HTR-8/SVneo (cell line): ENCODE measurements around the gene EGFR.
"Not testable (repeated sequence)": the region's sequence is repeated elsewhere in the genome, so short reads cannot be mapped to it uniquely, and the experiment has no call there.

Experiments
- DNase-seq: peaks from one replicate; pipeline ENCODE4 v3.0.0; 2011; ENCODE audit warnings: low spot score, mixed read lengths; ENCODE audit not compliant: insufficient read length
- FAIRE-seq: peaks from 2 replicates; lab custom pipeline; 2011; peaks lifted over from hg19 to GRCh38; lab: Jason Lieb, UNC

The EGFR gene

DNA sequence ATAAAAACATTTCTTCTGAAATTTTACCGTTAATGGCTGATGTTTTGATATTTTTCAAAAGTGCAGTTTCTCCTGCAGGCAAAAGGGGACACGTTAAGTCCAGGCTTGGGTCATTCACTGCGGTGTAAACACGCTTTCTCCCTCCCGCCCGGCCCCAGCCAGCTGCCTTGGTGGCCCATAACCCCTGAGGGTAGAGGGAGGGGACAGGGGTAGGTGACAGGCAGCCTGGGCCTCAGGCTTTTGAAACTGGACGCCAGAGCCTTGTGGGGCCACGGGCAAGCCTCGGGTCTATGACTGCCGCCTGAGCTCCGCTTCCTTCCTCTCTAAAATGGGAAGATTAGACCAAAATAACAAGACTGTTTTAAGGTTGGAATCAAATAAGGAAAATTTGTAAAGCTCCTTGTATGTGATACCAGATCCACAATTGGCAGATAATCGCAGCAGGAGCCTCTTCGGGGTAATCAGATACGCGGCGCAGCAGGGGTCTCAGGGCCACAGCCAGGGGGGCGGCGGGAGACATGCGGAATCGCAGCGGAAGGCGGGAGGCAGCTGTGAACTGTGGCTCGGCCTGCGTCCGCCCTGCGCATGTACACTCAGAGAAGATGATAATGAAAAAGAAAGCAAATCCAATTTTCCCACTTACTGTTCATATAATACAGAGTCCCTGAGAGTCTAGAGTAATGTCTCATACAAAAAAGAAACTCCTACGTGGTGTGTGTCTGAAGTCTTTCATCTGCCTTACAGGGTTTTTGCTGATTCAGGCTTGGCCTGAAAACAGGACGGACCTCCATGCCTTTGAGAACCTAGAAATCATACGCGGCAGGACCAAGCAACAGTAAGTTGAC, 138.3 kb downstream of the EGFR start:
- FAIRE-seq, result no peak
- no peak for DNase-seq

DNA sequence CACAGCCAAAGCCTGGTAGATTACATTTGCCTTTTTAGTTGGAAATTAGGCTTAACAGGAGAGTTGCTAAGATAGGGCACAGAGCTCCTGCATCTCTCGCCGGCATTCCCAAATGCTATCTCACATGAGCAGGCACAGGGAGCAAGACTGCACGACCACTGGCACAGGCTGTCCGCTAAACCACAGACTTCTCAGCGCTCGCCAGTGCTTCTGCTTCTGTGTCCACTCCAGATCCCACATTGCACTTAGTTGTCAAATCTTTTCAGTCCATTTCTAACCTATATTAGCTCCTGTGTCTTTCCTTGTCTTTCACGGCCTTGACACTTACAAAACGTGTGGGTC, 138.9 kb downstream of the EGFR start:
- DNase-seq, result no peak
- FAIRE-seq, result no peak

DNA sequence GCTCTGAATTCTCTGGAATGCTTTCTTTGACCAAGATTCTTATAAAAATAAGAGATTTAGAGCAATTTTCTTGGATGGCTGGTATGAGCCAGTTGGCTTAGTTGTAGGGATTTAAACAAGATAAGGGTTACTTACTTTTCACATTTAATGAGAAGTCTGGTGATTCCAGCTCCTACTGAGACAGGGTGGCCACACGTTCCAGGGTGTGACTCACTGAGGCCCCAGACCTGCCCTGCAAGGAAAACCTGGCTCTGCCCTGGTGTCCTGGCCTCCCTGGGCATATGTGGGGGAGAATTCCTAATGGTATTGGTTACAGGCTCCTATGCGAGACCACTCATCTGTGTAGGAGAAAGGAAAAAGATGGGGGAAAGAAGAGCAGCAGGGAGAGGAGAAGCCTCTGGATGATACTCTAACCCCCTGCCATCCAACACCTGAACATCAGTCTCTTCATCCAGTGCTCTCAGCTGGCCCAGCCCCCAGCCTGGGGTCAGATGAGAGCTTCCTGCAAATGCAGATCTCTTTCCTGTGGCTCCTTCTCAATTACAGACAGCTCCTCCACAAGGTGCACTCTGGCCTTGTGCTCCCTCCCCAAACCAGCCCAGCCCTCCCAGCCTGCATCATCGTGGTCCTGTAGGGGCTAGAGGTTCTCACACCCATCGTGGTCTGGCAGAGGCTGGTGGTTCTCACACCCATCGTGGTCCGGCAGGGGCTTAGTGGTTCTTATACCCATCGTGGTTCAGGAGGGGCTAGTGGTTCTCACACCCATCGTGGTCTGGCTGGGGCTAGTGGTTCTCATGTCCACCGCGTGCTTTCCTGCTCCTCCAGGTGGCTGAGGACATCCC, 139.9 kb downstream of the EGFR start:
- no peak for FAIRE-seq
- no peak for DNase-seq

DNA sequence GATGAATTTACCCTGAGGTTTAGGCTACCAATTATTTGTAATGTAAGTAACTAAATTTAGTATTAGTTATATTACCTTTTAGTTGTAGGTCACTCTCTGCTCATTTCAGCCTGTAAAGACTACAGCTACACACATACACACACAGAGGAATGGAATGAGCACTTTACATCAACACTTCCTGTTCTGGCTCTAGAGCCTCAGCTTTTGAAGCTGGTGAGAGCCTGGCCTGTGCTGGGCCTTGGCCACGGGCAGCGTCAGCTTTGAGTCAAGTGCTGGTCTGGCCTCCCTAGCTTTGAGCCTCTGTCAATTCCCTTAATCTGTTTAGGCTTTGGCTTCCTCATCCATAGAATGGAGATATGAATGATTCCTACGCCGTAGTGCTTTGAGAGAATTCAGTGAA, 141.7 kb downstream of the EGFR start:
- no peak for DNase-seq
- no peak for FAIRE-seq

DNA sequence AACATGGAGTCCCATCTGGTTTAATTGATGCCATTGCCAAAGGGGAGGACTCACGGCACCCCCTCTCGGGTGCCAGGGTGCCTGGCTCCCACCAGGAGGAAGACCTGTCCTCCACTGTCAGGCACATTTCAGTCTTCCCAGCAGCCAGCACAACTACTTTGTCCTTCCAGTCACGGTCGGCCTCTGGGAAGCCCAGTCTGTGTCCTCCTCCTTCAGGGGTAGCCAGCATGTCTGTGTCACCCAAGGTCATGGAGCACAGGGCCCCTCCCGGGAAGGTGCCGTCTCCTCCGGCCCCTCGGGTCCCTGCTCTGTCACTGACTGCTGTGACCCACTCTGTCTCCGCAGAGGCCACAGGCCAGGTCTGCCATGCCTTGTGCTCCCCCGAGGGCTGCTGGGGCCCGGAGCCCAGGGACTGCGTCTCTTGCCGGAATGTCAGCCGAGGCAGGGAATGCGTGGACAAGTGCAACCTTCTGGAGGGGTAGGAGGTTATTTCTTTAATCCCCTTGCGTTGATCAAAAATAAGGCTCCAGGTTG, 142.4 kb downstream of the EGFR start:
- FAIRE-seq (no peak), DNase-seq (no peak)

DNA sequence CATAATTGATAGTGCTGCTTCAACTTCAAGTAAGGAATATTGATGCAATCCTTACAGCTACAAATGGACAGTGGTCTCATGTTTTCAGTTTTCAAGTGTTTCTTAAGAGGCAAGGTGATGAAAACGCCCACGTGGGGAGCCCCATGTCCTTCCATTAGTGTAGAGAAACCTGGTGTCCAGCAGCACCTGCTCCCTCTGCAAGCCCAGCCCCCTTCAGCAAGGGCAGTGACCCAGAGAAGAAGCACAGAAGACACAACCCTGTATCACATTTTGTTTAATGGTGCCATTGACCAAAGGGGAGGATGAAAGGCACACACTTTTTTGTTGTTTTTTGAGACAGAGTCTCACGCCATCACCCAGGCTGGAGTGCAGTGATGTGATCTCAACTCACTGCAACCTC, 143.7 kb downstream of the EGFR start:
- DNase-seq, result no peak
- FAIRE-seq, result no peak

DNA sequence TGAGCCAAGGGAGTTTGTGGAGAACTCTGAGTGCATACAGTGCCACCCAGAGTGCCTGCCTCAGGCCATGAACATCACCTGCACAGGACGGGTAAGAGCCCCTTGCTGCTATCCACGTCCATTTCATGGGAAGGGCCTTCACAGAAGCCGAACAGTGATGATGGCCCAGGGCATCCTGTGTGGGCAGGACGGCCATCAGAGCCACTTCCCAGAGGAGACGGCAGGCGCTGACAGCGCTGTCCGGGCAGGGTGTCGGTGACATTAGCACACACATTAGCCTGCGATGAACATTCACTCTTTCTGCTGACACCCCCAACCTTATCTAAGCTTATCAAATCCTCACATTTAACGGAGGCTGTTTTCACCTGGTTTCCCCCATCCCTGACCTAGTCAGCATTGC, 144.9 kb downstream of the EGFR start:
- no peak for FAIRE-seq
- no peak for DNase-seq

DNA sequence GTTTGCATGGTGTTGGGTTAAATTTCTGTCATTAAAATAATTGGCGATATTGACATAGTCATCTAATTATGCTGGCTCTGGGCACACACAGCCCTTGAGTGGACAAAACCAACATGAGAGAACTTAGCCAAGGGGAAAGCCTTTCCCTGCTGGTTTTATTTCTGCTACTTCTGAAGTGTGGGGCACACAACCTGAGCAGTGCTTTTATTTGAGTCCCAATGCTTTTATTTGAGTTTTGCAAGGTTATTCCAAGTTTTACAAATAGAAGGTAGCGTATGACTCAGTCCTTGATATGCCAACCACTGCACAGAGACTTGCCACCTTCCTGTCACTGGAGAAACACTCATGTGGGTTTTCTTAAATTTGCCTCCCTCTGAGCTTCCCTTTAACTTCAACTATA, 145.7 kb downstream of the EGFR start:
- FAIRE-seq (no peak), DNase-seq (no peak)

DNA sequence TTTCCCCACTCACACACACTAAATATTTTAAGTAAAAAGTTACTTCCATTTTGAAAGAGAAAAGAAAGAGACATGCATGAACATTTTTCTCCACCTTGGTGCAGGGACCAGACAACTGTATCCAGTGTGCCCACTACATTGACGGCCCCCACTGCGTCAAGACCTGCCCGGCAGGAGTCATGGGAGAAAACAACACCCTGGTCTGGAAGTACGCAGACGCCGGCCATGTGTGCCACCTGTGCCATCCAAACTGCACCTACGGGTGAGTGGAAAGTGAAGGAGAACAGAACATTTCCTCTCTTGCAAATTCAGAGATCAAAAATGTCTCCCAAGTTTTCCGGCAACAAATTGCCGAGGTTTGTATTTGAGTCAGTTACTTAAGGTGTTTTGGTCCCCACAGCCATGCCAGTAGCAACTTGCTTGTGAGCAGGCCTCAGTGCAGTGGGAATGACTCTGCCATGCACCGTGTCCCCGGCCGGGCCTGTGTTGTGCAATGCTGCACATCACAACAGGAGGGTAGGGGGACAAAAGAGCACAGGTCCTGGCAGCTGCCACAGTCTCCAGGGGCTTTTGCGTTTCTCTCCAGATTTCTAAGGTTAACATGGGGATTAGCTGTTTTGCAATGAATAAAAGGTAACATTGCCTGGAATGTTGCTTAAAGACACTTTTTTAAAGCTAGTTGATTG, 146.5 kb downstream of the EGFR start:
- peak; percentile 13 for FAIRE-seq
- DNase-seq, result no peak

DNA sequence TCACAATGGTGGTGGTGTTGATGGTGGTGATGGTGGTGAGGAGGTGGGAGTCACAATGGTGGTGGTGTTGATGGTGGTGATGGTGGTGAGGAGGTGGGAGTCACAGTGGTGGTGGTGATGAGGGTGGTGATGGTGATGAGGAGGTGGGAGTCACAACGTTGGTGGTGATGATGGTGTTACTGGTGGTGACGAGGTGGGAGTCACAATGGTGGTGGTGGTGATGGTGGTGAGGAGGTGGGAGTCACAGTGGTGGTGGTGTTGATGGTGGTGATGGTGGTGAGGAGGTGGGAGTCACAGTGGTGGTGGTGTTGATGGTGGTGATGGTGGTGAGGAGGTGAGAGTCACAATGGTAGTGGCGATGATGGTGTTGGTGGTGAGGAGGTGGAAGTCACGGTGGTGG, 148.5 kb downstream of the EGFR start:
- FAIRE-seq, result peak; percentile 100
- not testable (repeated sequence) for DNase-seq

DNA sequence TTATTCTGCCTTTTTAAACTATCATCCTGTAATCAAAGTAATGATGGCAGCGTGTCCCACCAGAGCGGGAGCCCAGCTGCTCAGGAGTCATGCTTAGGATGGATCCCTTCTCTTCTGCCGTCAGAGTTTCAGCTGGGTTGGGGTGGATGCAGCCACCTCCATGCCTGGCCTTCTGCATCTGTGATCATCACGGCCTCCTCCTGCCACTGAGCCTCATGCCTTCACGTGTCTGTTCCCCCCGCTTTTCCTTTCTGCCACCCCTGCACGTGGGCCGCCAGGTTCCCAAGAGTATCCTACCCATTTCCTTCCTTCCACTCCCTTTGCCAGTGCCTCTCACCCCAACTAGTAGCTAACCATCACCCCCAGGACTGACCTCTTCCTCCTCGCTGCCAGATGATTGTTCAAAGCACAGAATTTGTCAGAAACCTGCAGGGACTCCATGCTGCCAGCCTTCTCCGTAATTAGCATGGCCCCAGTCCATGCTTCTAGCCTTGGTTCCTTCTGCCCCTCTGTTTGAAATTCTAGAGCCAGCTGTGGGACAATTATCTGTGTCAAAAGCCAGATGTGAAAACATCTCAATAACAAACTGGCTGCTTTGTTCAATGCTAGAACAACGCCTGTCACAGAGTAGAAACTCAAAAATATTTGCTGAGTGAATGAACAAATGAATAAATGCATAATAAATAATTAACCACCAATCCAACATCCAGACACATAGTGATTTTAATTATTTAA, 151.7 kb downstream of the EGFR start:
- no peak for FAIRE-seq
- no peak for DNase-seq

DNA sequence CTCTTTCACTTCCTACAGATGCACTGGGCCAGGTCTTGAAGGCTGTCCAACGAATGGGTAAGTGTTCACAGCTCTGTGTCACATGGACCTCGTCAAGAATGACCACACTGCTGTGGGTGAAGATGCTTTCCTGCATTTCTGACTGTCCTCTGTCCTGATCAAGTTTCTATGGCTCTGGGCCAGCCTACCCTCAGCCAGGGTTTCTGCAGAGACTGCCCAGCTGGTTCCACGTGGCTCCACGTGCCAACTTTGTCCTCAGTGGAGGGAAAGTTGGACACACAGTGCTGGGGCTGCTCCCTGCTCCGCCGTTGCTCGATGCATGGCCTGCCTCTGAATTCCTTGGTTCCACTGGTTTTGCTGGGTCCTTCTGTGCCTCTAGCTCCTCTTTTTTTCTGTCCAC, 152.3 kb downstream of the EGFR start:
- DNase-seq, result no peak
- no peak for FAIRE-seq

DNA sequence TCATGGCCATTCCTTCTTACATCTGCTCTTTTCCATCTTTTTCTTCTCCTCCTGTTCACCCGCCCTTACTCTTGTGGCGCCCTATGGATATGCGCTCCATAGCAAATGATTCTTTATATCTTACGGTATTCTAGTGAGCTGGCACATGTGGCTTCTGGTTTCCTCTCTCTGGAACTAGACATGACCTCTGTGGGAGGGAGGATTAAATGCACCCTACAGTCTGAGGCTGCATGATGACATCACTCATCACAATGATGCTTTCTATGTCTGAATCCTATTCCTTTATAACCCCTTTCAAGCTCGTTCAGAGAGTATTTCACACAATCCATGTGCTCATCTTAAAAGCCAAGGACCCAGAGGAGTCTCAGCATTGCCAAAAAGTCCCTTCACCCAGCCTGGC, 153.3 kb downstream of the EGFR start:
- no peak for DNase-seq
- FAIRE-seq, result no peak

DNA sequence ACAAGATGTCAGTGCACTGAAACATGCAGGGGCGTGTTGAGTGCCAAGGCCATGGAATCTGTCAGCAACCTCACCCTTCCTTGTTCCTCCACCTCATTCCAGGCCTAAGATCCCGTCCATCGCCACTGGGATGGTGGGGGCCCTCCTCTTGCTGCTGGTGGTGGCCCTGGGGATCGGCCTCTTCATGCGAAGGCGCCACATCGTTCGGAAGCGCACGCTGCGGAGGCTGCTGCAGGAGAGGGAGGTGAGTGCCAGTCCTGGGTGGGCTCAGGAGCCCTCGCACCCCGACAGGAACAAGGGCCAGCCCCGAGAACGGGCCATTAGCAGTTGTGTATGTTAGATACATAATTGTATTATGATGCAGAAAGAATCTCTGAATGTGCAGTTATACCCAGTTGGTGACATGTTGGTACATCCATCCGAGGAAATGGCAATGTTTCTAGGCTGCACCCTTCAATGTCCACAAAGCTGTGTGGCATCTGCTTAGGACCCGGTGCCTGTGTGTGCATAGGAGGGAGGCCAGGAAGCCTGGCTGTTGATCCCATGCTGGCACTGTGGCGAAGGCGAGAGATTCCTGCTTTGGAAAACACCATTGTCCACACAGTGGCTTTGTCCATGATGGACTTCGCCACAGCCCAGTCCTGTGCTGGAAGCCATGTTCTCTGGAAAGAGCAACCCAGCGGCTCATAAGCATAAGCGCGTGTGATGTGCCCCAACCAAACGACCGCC, 154.2 kb downstream of the EGFR start:
- DNase-seq, result no peak
- no peak for FAIRE-seq

DNA sequence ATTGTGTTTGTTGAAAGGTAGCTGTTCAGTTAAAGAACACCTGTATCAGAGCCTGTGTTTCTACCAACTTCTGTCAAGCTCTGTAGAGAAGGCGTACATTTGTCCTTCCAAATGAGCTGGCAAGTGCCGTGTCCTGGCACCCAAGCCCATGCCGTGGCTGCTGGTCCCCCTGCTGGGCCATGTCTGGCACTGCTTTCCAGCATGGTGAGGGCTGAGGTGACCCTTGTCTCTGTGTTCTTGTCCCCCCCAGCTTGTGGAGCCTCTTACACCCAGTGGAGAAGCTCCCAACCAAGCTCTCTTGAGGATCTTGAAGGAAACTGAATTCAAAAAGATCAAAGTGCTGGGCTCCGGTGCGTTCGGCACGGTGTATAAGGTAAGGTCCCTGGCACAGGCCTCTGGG, 154.9 kb downstream of the EGFR start:
- FAIRE-seq, result no peak
- DNase-seq, result no peak

DNA sequence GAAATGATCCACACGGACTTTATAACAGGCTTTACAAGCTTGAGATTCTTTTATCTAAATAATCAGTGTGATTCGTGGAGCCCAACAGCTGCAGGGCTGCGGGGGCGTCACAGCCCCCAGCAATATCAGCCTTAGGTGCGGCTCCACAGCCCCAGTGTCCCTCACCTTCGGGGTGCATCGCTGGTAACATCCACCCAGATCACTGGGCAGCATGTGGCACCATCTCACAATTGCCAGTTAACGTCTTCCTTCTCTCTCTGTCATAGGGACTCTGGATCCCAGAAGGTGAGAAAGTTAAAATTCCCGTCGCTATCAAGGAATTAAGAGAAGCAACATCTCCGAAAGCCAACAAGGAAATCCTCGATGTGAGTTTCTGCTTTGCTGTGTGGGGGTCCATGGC, 155.6 kb downstream of the EGFR start:
- DNase-seq (no peak), FAIRE-seq (no peak)

DNA sequence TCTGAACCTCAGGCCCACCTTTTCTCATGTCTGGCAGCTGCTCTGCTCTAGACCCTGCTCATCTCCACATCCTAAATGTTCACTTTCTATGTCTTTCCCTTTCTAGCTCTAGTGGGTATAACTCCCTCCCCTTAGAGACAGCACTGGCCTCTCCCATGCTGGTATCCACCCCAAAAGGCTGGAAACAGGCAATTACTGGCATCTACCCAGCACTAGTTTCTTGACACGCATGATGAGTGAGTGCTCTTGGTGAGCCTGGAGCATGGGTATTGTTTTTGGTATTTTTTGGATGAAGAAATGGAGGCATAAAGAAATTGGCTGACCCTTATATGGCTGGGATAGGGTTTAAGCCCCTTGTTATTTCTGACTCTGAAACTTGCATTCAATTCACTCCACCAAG, 156.0 kb downstream of the EGFR start:
- FAIRE-seq, result no peak

DNA sequence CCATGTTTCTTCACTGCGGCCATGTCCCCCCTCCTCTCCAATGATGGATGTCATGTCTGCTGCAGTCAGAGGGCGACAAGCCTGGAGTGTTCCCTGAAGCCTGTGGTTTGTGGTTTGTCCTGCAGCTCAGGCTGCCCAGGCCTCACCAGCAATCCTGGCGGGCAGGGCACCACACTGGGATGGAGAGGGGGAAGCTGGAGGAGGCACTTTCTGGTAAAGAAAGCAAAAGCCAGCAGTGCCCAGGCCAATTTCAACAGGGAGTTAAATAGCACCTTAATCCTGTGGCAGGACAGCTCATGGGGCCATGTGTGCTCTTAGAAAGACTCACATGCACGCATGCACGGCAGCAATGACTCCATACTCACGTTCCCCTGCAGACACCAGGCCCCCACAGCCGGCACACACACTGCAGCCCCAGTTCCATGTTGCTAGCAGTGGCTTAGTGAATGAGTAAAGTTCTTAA, 158.3 kb downstream of the EGFR start:
- no peak for DNase-seq

More for the DNA sequence above, 156.0 kb downstream of the EGFR start:
- no peak for DNase-seq

DNA sequence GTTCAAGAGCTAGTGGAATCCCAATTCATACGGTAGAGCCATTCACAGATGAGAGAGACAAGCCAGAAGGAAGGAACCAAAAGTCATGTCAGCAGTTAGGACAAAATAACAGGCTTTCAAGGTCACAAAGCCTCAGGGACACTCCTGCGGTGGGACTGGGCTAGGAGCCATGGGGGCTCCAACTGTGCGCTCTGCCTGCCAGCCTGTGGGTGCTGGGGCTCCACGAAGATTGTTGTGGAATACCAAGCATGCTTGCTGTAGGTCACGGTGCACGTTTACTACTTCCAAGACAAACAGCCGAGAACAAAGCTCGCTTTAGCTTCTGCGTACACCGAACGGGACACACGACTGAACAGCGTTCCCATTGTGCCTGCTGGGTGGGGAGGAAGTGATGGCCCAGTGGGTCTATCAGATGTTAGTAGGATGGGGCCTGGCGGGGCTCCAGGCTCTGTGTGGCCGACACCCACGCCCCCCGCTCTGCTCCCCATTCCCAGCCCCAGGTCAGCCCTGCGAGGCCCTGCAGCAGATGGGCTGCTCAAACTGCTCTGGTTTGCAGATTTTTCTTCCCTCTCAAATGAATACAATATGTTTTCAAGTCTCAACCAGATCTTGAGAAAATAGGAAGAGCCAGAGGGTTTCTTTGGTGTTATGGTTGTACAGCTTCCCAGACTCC, 158.9 kb downstream of the EGFR start:
- no peak for DNase-seq
- no peak for FAIRE-seq

More for the DNA sequence above, 158.3 kb downstream of the EGFR start:
- FAIRE-seq, result no peak
